Measurements from ENCODE around the gene MYO1B.
A peak's percentile ranks its signal among the peaks of the same experiment; 100 is the strongest.

Gene MYO1B

DNA sequence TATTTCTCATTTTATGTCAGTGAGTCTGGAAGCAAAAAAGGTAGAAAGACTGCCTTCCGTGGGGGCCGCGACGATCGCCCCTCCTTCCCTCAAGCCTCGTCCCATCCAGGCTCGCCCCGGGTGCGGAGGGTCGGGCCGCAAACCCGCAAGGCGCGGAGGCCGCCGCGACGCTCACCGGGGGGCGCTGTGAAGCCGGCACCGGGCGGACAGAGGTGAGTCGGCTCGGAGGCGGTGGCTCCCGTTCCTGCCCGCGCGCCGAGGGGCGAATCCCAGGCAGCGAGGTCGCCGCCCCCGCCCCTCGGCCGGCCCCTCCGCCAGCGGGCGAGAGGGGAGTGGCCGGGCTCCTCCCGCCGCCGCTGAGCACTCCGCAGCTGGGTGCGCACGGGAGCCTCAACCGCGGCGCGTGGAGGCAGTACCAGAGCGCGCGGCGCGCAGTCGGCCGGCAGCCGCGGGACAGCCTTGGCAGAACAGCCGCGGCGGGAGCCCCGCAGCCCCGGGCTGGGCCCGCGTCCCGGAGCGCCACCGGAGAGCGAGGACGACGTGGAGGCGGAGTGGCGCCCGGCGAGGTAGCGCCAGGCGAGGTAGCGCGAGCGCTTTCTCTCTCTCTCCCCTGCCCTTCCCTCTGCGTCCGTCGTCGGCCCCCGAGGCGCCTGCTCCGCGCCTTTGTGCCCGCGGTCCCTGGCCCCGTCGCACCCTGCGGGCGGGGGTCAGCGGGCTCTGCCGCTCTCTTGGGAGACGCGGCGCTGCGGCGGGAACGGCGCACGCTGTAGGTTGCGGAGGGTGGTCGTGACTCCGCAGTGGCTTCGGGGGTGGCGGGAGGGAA, at the start of gene MYO1B:
Gene MYO1B (plus strand): TSS at position 359 of the 823 bp plus-strand sequence. CDS start 31,492 bp downstream, outside the sequence.
- peak; percentile 20 for DNase-seq

DNA sequence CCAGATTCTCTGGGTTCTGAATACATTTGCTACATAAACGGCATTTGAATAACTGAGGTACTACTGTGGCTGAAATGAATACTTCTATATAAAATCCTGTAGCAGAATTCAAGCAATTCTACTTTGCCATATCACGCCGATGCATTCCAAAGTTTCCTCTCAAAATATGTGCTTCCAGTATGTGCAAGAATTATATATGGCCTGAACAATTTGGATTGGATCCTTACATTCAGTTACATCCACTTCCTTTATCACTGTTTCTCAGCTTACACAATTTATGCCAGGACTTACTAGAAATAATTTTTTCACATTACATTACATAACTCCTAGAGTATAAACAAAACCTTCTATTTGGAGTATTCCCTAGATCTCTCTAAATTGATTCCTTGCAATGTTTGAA, 48.1 kb upstream of the MYO1B start:
- DNase-seq, result no peak

DNA sequence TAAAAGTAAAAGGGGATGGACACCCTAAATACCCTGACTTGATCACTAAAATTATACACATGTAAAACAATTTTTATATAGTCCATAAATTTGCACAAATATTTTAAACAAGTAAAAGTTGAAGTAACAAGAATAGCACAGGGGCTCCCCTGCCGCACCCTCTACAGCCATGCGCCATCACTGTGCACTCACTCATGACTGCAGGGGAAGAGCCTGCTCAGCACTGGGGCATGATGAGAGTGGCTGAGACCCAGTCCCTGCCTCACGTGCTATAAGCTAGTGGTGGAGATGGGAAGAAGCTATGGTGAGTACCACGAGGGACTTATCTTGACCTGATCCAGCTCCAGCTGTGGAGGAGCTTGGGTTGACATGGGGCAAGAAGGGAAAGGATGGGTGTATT, 46.9 kb upstream of the MYO1B start:
- DNase-seq, result no peak

DNA sequence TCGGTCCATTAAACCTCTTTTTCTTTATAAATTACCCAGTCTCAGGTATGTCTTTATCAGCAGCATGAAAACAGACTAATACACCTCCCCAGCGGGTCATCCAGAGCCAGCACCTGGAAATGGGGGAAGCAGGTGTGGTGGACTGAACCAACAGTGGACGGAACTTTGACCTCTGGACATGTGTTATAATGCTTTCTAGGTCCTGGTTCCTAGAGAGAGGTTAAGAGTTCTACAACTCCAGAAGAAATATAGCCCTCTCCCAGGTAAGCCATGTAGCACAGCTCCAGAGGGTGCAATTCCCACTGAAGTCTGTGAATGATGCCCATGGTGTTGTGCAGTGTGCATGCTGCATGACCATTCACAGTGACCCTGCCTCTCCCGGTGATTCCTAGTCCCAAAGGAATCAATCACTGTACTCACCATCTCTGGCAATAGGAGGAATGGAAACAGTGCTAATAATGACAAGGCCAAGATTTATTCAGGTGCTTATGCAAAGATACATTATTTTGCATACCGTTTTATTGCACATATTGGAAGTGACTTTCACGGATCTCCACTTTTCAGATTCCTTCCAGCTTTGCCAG, 45.2 kb upstream of the MYO1B start:
- no peak for DNase-seq

DNA sequence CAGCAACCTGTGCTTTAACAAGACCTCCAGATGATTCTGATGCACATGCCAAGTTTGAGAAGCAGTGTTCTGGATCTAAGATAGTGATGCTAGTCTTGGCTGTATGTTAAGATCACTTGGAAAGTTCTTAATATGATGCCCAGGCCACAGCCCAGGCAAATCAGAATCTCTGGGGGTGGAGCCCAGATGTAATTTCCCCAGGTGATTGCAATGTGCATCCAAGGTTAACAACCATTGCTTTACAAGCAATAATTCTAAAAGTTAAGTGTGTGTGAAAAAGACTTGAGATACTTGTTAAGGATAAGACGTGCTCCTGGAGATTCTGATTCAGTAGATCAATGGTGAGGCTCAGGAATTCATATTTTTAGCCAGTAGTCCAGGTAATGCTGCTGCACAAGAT, 44.3 kb upstream of the MYO1B start:
- DNase-seq, result no peak

DNA sequence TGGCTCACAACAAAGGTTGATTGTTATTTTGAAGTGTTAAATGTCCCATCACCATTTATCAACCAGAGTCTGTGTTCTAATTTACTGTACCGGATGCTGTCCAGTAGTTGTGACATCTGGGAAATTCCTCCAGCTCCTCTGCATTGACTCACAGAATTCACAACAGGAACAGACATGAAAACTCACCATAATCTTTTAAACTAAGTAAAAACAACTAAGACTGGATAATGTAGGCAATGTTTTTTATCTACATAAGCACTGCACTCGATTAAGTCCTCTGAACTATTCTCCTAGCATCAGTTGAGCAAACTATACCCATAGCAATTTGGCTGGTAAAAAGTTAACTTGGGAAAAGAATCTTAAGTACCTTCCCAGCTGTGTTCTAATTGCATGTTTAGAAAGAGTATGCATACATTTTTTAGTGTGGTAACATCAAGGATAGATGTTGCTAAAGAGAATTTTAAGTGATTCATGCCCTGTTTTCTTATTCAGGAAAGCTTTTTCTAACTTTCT, 42.9 kb upstream of the MYO1B start:
- DNase-seq, result no peak

DNA sequence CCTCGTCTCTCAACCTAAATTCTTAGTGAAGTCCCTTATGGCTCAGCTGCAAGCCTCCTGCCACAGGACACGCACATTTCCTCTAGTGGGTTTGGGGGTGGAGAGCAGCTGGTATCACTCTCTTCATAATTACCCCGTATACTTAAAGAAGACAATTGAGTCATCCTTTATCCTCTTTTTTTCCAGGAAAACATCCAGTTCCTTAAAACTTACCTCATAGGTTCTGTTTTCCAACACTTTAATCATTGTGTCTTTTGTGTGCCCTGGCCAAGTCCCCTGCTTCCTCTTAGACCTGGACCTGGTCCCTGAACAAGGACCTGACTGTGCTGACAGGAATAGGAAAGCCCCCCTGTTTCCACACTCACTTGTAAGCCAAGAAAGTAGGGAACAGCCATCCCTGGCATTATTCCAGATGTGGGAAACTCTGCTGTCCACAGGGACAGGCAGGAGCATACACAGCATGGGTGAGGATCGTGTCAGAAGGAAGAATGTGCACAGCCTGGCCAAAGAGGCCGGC, 42.3 kb upstream of the MYO1B start:
- no peak for DNase-seq

DNA sequence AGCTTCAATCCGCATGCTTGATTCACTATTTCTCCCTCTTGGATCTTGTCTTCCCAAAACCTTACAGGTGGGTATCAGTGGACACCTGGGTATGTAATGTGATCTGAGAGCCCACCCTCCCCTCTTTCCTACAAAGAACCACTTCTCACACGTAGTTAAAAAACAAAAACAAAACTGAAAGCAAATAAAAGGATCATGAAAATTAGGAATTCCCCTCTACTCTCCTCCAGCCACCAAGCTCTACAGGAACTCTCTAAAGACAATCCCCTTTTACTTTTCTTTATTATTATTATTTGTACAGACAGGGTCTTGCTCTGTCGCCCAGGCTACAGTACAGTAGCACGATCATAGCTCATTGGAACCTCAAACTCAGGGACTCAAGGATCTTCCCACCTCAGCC, 40.8 kb upstream of the MYO1B start:
- DNase-seq, result no peak

DNA sequence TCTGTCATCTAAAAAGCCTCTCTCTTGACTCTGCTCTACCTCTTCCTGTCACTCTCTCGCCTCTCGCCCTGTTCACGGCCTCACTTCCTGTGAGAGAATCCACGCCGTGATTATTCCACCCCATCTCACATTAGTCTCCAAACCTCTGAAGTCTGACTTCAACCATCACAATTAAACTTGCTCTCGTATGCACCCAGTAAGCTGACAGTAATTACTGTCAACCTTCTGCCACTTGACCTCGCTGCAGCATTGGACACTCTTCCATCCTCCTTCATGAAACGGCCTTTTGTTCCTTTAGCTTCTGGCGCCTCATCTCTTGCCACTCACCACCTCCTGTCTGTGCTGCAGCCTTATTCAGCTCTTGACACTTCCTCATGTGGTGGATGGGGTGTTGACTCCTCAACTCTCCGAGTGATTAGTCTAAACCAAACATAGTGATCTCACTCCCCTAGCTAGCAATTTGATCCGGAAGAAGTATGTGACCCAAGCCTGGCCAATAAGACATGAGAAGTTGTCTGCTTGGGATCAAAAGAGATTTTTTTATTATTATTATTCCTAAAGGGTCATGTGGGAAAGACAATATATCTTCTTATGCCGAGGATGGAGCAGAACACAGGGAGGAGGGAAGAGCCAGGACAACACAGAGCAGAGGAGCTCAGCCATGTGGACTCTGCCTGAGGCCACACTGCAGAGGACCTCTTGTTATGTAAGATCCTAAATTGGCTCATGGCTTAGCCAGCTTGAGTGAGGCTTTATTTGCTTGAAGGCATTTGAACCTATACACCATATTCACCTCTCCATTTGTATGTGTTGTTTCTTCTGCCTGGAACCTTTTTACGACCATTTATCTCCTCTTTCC, 38.4 kb upstream of the MYO1B start:
- no peak for DNase-seq

DNA sequence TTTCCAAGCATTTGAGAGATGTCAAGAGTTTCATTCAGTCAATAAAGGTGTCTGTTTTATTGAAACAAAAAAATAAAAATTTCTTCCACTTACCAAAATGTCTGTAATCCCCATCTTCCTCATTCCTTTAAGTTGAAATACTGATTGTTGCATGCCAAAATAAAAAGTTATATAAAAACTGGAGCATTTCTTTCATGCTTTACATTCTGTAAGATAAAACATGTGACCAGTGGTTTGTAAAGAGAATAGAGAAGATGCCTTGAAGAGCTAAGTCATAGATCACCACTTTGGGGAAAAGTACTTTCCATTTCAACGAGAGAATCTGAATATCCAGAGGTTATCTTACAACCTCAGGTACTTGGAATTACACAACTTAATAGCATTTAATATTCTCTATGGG, 35.9 kb upstream of the MYO1B start:
- DNase-seq, result no peak

DNA sequence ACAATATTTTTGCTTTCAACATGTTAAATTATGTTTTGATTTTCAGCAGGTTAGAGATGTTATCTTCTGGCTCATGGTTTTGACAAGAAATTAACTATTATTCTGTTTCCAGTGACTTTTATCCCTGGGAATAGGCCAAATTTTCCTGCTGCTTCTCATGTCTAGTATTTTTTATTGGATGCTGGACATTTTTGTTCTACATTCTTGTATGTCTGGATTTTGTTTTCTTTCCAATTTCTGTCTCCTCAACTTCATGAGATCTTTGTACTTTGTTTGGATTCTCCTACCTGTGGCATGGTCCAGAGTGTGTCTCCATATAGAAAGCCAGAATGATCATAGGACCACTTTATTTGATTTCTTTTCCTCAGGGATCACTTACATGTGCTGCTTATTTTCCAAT, 33.1 kb upstream of the MYO1B start:
- DNase-seq, result no peak

DNA sequence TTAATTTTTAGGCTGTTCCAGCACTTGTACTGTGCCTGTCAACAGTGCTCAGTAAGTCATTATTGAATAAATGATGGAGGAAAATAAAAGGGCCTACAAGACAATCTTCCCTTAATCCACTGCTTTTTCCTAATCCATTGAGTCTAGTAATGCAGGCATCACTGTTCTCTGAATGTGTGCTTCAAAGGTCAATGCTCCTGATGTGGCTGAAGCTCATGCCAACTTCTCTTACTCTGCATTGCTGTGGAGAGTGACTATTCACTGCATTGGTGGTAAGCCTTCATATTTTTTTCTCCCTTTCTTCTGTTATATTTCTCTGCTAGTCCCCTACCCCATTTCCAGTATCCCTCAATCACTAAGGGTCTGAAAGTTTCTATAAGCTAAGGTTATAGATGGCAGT, 31.9 kb upstream of the MYO1B start:
- DNase-seq, result no peak

DNA sequence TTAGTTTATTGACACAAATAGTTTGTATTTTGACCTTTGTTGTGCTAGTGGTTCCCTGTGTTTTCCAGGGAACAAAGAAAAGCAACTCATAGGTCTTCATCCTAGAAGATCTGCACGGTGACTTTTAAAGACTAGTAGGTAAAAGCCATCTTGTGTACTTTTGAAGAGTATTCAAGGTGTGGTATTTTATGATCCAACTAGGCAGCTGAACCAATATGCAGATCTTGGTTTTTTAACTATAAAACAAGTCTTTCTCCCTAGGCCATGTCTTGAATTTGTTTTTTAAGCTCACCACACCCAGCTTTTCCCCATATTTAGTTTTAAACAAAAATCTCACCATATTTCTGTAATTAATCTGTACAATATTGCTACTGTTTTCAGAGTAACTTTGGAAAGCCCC, 30.0 kb upstream of the MYO1B start:
- no peak for DNase-seq

DNA sequence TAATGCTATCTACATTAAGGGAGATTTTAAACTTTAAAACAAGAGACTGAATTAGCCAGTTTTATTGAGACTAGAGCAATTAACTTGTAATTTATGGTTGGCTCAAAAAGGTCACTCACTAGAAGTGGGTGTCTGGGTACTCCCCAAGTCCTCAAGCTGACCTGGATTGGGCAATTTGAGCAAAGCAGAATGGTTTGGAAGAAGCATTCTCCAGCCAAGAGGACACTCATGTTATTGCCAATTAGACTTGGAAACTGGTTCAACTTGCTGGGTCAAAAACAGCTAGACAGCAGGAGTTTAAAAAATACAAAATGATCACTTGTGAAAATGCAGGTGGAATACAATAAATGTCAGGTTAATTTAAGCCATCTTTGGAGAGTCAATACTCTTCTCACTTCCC, 29.5 kb upstream of the MYO1B start:
- no peak for DNase-seq

DNA sequence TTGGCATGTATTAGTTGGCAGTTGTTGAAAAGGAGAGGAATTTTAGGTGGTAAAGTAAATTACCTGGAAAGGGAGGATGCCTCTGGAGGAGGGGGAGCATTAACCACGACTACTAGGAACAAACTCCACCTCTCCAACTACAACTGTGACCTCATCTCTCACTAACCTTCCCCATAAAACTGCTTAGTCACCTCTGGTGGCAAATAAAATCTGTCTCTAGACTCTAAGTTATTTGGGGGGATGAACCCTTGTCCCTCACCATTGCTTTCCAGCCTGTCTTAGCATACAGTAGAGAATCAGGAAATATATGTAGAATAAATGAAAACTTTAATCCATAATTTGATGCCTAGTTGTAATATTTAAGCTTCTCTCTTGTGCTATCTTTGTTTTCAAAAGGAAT, 27.6 kb upstream of the MYO1B start:
- no peak for DNase-seq

DNA sequence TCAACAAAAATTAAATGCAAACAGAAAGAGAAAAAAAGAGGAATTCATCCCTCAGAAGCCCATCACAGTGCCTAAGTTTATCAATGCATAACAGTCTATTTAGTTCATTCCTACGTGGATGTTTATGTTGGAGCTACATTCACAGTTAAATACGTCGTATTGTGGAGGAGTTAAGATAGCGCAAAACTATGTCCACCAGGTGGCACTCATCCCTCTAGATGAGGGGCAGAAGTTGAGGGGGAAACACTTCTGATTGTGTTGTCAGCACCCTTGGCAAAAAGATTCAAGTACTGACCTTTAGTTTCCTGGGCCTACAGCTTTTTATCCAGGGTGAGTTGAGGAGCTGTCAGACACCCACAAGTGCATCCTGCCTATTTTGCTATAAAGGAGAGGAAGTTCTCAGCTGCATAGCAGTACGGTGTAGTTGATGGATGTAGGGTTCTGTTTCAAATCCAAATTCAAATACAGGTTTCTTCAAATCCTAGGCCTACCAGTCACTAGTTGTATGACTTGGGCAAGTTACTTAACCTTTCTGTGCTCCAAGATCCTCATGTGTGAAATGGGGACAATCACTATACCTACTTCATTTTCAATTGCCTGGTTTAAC, 26.8 kb upstream of the MYO1B start:
- no peak for DNase-seq

DNA sequence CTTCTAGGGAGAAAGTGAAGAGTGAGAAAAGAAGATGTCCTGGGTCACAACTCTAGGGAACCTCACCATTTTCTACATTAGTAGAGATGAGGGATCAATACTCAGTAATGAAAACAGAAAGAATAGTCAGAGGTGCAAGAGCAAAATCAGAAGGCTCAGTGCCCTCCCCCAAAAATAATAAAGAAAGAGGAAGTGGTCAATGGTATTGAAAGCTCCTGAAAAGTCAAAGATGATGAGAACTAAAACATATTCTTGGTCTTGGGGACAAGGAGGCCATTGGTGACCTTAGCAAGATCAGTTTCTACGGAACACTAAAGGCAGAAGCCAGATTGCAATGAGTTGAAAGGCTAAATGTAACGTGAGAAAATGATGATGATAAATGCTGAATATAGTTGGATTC, 24.5 kb upstream of the MYO1B start:
- no peak for DNase-seq

DNA sequence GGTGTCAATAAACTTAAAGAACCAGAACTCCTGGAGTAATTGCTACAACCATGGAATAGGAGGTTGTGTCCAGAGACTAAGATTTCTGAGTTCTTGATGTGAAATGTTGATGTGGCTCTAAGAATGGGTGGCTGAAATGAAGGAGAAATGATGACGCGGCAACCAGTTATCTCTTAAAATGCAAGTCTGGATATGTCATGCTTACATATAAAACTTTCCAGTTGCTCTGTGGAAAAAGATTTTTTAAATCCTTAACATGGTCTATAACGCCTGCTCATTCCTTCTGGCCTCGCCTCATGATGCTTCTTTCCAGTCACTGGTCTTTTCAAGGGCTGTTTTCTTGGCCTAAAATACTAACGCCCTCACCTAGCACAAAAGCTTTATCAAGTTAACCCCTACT, 23.5 kb upstream of the MYO1B start:
- no peak for DNase-seq

DNA sequence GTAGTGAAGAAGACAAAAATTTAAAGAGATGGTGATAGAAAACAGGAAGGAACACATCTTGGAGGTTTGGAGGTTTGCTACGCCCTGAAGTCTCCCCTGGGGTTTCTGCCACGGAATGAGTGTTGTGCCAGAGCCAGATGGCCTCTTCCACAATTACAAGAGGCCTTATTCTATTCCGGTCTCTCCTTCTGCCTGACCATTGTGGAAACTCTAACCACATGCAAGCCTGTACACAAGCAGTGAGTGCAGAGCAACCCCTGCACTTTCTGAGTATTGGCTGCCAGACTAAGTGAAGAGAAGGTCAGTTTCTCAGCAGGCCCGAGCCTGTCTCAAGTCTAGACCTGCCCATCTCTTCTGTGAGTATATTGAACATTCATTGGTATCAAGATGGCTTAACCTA, 22.7 kb upstream of the MYO1B start:
- DNase-seq, result no peak

DNA sequence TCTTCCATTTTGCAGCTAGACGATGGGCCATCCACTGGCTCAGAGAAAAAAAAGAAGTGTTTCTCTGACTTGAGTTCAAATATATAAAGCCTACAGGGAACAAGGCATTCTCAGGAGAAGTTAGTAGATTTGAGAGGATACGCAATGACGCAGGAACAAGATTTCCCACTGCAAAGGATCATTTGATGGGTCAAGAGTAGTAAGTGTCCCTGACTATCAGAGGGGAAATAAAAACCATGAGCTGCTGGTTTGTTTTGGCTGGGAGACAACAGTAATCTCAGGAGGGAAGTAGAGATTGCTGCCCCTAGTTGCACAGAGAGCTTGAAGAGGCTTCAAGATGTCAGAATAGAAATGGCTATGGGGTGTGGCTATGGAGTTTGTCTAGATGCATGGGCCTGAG, 22.3 kb upstream of the MYO1B start:
- no peak for DNase-seq

DNA sequence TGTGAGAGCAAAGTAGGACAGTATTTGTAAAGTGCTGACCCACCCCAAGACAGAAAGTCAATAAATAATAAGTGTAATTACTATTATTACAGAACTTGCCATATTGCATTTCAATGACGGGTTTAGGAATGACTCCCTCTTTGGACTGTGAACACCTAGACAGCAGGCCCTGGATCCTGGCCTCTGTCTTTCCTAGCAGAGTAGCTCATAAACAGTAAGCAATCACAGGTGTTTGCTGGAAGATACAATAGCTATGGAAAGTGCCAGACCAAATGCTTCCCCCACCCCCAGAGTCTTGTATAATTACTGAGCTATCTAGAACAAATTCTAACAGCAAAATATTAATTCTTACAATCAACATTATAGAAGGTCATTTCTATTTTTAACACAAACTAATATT, 20.1 kb upstream of the MYO1B start:
- DNase-seq, result no peak

DNA sequence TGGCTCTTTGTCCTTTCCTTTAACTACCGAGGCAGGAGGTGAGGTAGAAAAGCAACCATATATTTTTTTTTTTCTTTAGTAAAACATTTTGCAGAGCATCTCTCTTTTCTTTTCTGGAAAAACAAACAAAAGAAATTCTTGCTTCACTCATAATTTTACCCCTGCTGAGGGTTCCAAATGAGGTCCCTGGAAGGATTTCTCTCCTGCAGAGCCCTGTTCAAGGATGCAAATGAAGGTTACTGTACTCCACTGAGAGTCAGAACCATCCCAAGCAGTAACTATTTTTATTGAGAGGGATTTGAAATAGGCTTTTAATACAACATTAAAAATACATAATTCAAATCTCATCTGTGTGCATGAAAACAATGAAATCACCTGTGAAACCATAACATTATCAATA, 19.5 kb upstream of the MYO1B start:
- no peak for DNase-seq

DNA sequence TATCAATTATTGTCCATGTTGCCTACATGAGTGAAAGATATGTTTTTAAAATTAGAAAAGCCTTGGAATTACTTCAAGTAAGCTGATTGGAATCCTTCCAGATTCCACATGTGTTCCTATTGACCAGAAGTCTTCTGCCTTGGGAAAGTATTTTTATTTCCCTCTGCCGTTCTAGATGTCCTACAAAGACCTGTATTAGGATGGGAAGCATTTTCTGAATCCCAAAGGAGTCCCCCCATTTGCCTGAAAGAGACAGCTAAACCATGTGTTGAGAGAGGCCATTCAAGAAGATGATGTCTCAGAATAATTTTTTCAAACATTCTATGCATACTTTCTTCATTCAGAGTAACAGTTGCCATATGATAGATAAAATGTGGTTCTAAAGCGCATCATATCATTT, 19.0 kb upstream of the MYO1B start:
- DNase-seq, result no peak

All from NCI-H2107 (cell line).